B cell (primary cell): ENCODE measurements around the gene C20orf144. TPM values are rescaled to one million over a fixed set of nuclear protein-coding genes. Genes with fewer than 3 reads are reported as not detected.

Source experiments
- ATAC-seq: fragments of 200-7000 bp; cut with Tn5 transposase; one replicate; pipeline ENCODE4 v1.10.0; 2021; ENCODE audit warnings: low read depth, mild to moderate bottlenecking, moderate number of reproducible peaks, moderate library complexity
- CTCF ChIA-PET: fragments of 350-600 bp; sonication (Branson Sonifier 250); formaldehyde crosslinking; loops from one replicate; lab custom pipeline; 2021; ENCODE audit warnings: antibody characterized with exemption, inconsistent platforms; lab: Charles Lee
- POLR2A ChIA-PET: fragments of 350-600 bp; sonication (Branson Sonifier 250); formaldehyde crosslinking; loops from one replicate; lab custom pipeline; 2021; ENCODE audit warnings: antibody characterized with exemption; lab: Charles Lee
- DNase-seq: peaks from one replicate; pipeline ENCODE4 v3.0.0; 2013
- H2AFZ ChIP-seq: 2 replicates; pipeline ENCODE4 v1.6.1; 2012; ENCODE audit warnings: mild to moderate bottlenecking, low read depth, low read length; ENCODE audit not compliant: insufficient read depth, poor library complexity, severe bottlenecking
- H3K27ac ChIP-seq, 2 donors: 1 replicate in 1 of 2; 2 replicates in 1 of 2; pipeline ENCODE4 v1.5.1; 2012 to 2013; ENCODE audit warnings: low read length in 2 of 2, mild to moderate bottlenecking in 2 of 2, moderate library complexity in 1 of 2
- H3K27me3 ChIP-seq, 4 experiments: fragments of 200-600 bp in 1 of 4; sonication (generic) in 1 of 4; replicated peaks in 1 of 4; 1 replicate in 2 of 4; 2 replicates in 2 of 4; pipeline versions ENCODE4 v1.6.1 to v1.7.0; 2013 to 2016; ENCODE audit warnings: low read length in 3 of 4, mild to moderate bottlenecking in 2 of 4, mixed read lengths in 1 of 4, moderate library complexity in 1 of 4; ENCODE audit not compliant: insufficient read depth in 4 of 4, control insufficient read depth in 3 of 4; ENCODE audit errors: control extremely low read depth in 1 of 4
- H3K36me3 ChIP-seq, 2 experiments: replicated peaks in 1 of 2; 1 replicate in 1 of 2; 2 replicates in 1 of 2; pipeline versions ENCODE4 v1.6.1 to v1.7.1; 2013; ENCODE audit warnings: low read length in 1 of 2; ENCODE audit not compliant: insufficient read depth in 2 of 2, control insufficient read depth in 1 of 2; ENCODE audit errors: control extremely low read depth in 1 of 2, extremely low read depth in 1 of 2
- H3K4me1 ChIP-seq, 2 donors: fragments of 200-600 bp in 1 of 2; sonication (generic) in 1 of 2; 1 replicate in 1 of 2; 2 replicates in 1 of 2; pipeline versions ENCODE4 v1.5.1 to v1.6.1; 2013 to 2017; ENCODE audit warnings: low read length in 2 of 2; ENCODE audit not compliant: control insufficient read depth in 2 of 2, insufficient read depth in 2 of 2
- H3K4me2 ChIP-seq: replicated peaks from 2 replicates; pipeline ENCODE3; 2012; ENCODE audit warnings: mild to moderate bottlenecking, low read depth, low read length; ENCODE audit not compliant: poor library complexity, severe bottlenecking
- H3K4me3 ChIP-seq, 5 experiments: fragments of 200-600 bp in 1 of 5; sonication (generic) in 1 of 5; 1 replicate in 3 of 5; 2 replicates in 2 of 5; pipeline versions ENCODE4 v1.5.1 to v1.7.0; 2011 to 2016; ENCODE audit warnings: low read length in 4 of 5, mild to moderate bottlenecking in 4 of 5, low read depth in 2 of 5, control low read depth in 1 of 5, moderate library complexity in 1 of 5; ENCODE audit not compliant: insufficient read depth in 1 of 5; ENCODE audit errors: control extremely low read depth in 1 of 5, extremely low read depth in 1 of 5
- H3K79me2 ChIP-seq: fragments of 200-600 bp; sonication (generic); one replicate; pipeline ENCODE4 v1.6.0; 2016; ENCODE audit warnings: low read length; ENCODE audit not compliant: control insufficient read depth, insufficient read depth
- H3K9ac ChIP-seq: fragments of 200-600 bp; sonication (generic); 2 replicates; pipeline ENCODE4 v1.6.1; 2017; ENCODE audit warnings: mild to moderate bottlenecking, low read length, moderate library complexity
- H3K9me3 ChIP-seq, 3 donors: one replicate each; pipeline versions ENCODE4 v1.6.1 to v1.7.1; 2013; ENCODE audit warnings: low read length in 2 of 3; ENCODE audit not compliant: control insufficient read depth in 2 of 3, insufficient read depth in 1 of 3; ENCODE audit errors: control extremely low read depth in 1 of 3
- H4K20me1 ChIP-seq: 2 replicates; pipeline ENCODE4 v1.6.0; 2012; ENCODE audit warnings: mild to moderate bottlenecking, low read length; ENCODE audit not compliant: insufficient read depth, control insufficient read depth, poor library complexity, severe bottlenecking
- H3K27ac Mint-ChIP-seq: one replicate; pipeline ENCODE4 v1.8.0; 2021; ENCODE audit warnings: mixed read lengths
- H3K27me3 Mint-ChIP-seq: one replicate; pipeline ENCODE4 v1.8.0; 2021; ENCODE audit warnings: mixed read lengths
- H3K4me1 Mint-ChIP-seq: one replicate; pipeline ENCODE4 v1.8.0; 2021; ENCODE audit warnings: mixed read lengths
- H3K4me3 Mint-ChIP-seq: one replicate; pipeline ENCODE4 v1.8.0; 2021; ENCODE audit warnings: mixed read lengths
- H3K9me3 Mint-ChIP-seq: one replicate; pipeline ENCODE4 v1.8.0; 2022; ENCODE audit warnings: mixed read lengths; ENCODE audit not compliant: insufficient read depth
- EZH2 ChIP-seq: IDR thresholded peaks from 2 replicates; pipeline ENCODE4 v1.6.1; 2012; ENCODE audit warnings: borderline replicate concordance, low read depth, mild to moderate bottlenecking, moderate library complexity, low read length; ENCODE audit not compliant: insufficient read depth, poor library complexity, severe bottlenecking
- WGBS: methylation state at CpG from one replicate; pipeline ENCODE4 v1.1.5; 2013; ENCODE audit warnings: missing lambda C conversion rate; ENCODE audit not compliant: insufficient coverage; 5-methylcytosine and 5-hydroxymethylcytosine counted together
- intact Hi-C: fragments of 100-400 bp; cut with micrococcal nuclease; formaldehyde crosslinking; loops from one replicate; pipeline ENCODE4 v1.10.0; 2022
- polyA plus RNA-seq: library from polyadenylated mRNA; depleted of rRNA; stranded (reverse); fragments of >200 nt; gene quantifications from 2 replicates; pipeline ENCODE4 v1.2.3, GENCODE V29; 2012
- total RNA-seq, 2 donors: library from RNA; stranded (reverse); fragments of 120-200 nt in 1 of 2; gene quantifications; 1 replicate in 1 of 2; 2 replicates in 1 of 2; pipeline versions ENCODE4 v1.2.3 to v1.2.4, GENCODE V29; 2013 to 2022
- TF ChIP-seq, protein P1 (sequence below): fragments of 200-600 bp; IDR thresholded peaks from one replicate; pipeline ENCODE4 v1.8.0; 2022; ENCODE audit warnings: antibody characterized with exemption, mild to moderate bottlenecking

C20orf144 gene
- total and polyA plus RNA-seq, 2 donors (not counting 1 experiment from before 2014, with no cell fraction given): 0.27 to 0.44 TPM

DNA sequence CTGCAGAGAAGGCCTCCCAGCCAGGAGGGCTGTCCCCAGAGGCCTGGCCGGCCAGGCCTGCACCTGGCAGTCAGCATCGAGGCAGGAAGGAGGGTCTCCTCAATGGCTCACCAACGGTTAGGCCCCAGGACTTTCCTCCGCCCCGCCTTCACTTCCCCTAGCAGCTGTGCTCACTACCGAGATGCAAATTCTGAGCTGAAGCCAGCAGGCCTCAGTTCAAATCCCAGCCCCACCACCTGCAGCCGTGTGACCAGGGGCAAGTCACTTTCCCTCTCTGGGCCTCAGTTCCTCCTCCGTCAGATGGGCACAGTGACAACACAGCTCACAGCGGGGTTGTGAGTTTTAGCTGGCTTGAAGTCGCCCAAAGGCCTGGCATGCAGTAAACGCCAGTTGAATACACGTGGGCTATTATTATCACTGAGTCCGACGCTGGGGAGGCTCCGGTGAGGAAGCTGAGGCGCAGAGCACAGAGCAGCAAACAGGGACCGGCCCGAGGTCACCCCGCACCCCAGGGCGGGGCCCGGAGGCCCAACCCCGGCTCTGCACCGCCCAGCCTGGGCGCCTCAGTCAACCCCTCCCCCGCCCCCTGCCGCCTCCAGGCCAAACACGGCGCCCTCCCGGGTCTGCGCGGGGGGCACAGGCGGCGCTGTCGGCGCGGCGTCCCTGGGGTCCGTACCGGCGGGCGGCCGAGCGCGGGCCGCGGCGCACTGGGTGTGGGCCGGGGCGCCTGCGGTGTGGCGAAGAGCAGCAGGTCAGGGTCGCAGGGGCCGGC lies 23.4 kb downstream of the C20orf144 start:
- peak overlapping the region; percentile 50 to 65 for H3K27ac ChIP-seq
- peaks cover 30% of the 10 kb centered on the region for H3K4me1 Mint-ChIP-seq
- no peaks in the 10 kb centered on the region for H3K9me3 Mint-ChIP-seq
- peak overlapping the region; percentile 84 for H3K27ac Mint-ChIP-seq
- no peaks in the 10 kb centered on the region for H3K36me3 ChIP-seq
- no peaks in the 10 kb centered on the region for H3K79me2 ChIP-seq
- POLR2A ChIA-PET: interaction anchor here (0.6 to 1.3 kb wide), 4 partner anchors 10 to 98 kb away, joined by 4 to 6 read pairs (median 4); partner anchors contain the start of gene ACTL10
- ATAC-seq: peak; percentile 19
- peak overlapping the region; percentile 42 for H3K9ac ChIP-seq
- peak overlapping the region in 4 of 5 experiments; percentile 28 to 56 (median 40) for H3K4me3 ChIP-seq
- peaks cover 17 to 23% of the 10 kb centered on the region in 2 donors for H3K4me1 ChIP-seq
- H3K9me3 ChIP-seq: no peaks in the 10 kb centered on the region
- peak overlapping the region; percentile 76 for H2AFZ ChIP-seq
- H3K27me3 Mint-ChIP-seq: no peaks in the 10 kb centered on the region
- peak overlapping the region; percentile 96 for H3K4me2 ChIP-seq
- no peak for TF ChIP-seq EZH2
- TF ChIP-seq, protein P1, sequence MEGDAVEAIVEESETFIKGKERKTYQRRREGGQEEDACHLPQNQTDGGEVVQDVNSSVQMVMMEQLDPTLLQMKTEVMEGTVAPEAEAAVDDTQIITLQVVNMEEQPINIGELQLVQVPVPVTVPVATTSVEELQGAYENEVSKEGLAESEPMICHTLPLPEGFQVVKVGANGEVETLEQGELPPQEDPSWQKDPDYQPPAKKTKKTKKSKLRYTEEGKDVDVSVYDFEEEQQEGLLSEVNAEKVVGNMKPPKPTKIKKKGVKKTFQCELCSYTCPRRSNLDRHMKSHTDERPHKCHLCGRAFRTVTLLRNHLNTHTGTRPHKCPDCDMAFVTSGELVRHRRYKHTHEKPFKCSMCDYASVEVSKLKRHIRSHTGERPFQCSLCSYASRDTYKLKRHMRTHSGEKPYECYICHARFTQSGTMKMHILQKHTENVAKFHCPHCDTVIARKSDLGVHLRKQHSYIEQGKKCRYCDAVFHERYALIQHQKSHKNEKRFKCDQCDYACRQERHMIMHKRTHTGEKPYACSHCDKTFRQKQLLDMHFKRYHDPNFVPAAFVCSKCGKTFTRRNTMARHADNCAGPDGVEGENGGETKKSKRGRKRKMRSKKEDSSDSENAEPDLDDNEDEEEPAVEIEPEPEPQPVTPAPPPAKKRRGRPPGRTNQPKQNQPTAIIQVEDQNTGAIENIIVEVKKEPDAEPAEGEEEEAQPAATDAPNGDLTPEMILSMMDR: no peak
- H3K4me3 Mint-ChIP-seq: peak overlapping the region; percentile 81
- H4K20me1 ChIP-seq: no peaks in the 10 kb centered on the region
- CTCF ChIA-PET: interaction anchor here (0.6 to 1.8 kb wide), 8 partner anchors 13 to 903 kb away, joined by 3 to 7 read pairs (median 4); partner anchors contain the start of gene ACTL10
- intact Hi-C loops: loop anchor here (1.0 kb wide), 6 partner anchors 11 to 276 kb away; partner anchors contain the start of genes ACTL10, CHMP4B, NECAB3 and PXMP4
- DNase-seq: peak; percentile 77
- H3K27me3 ChIP-seq: no peaks in the 10 kb centered on the region
- under 1% methylated on average over 53 of the region's 53 CpGs for WGBS
